Activated CD8-positive, alpha-beta T cell treated with anti-CD3 and anti-CD28 coated beads for 36 hours (primary cell): Measurements from ENCODE around the gene ARHGAP20. TPM values are rescaled to one million over a fixed set of nuclear protein-coding genes. Genes with fewer than 3 reads are reported as not detected.

Experiments
- ATAC-seq: fragments of 200-7000 bp; cut with Tn5 transposase; one replicate; pipeline ENCODE4 v1.10.0; 2021; ENCODE audit warnings: mild to moderate bottlenecking, moderate library complexity
- CTCF ChIA-PET: fragments of 350-600 bp; sonication (Branson Sonifier 250); formaldehyde crosslinking; loops from one replicate; lab custom pipeline; 2021; ENCODE audit warnings: antibody characterized with exemption; lab: Charles Lee
- POLR2A ChIA-PET: fragments of 350-600 bp; sonication (Branson Sonifier 250); formaldehyde crosslinking; loops from one replicate; lab custom pipeline; 2021; ENCODE audit warnings: antibody characterized with exemption; lab: Charles Lee
- DNase-seq: peaks from one replicate; pipeline ENCODE4 v3.0.0-alpha.2; 2020
- H3K27ac Mint-ChIP-seq: one replicate; pipeline ENCODE4 v1.8.0; 2021; ENCODE audit warnings: mild to moderate bottlenecking, mixed read lengths
- H3K27me3 Mint-ChIP-seq: one replicate; pipeline ENCODE4 v1.8.0; 2021; ENCODE audit warnings: mixed read lengths
- H3K36me3 Mint-ChIP-seq: one replicate; pipeline ENCODE4 v1.8.0; 2021; ENCODE audit warnings: low read depth, mixed read lengths
- H3K4me1 Mint-ChIP-seq: one replicate; pipeline ENCODE4 v1.8.0; 2021; ENCODE audit warnings: low read depth, mixed read lengths
- H3K4me3 Mint-ChIP-seq: one replicate; pipeline ENCODE4 v1.8.0; 2021; ENCODE audit warnings: mild to moderate bottlenecking, moderate library complexity, mixed read lengths
- H3K9me3 Mint-ChIP-seq: one replicate; pipeline ENCODE4 v1.8.0; 2021; ENCODE audit warnings: mixed read lengths
- intact Hi-C: fragments of 100-400 bp; cut with micrococcal nuclease; formaldehyde crosslinking; loops from one replicate; pipeline ENCODE4 v1.10.0; 2022
- total RNA-seq, 2 experiments: library from RNA; stranded (reverse); gene quantifications; one replicate each; pipeline ENCODE4 v1.2.3, GENCODE V29; 2021
- TF ChIP-seq, protein P1 (sequence below): fragments of 200-600 bp; IDR thresholded peaks from one replicate; pipeline ENCODE4 v1.8.0; 2022; ENCODE audit warnings: antibody characterized with exemption, mild to moderate bottlenecking

The ARHGAP20 gene
- total RNA-seq, 2 experiments from 2014 or later, result 0.25 to 0.45 TPM

DNA sequence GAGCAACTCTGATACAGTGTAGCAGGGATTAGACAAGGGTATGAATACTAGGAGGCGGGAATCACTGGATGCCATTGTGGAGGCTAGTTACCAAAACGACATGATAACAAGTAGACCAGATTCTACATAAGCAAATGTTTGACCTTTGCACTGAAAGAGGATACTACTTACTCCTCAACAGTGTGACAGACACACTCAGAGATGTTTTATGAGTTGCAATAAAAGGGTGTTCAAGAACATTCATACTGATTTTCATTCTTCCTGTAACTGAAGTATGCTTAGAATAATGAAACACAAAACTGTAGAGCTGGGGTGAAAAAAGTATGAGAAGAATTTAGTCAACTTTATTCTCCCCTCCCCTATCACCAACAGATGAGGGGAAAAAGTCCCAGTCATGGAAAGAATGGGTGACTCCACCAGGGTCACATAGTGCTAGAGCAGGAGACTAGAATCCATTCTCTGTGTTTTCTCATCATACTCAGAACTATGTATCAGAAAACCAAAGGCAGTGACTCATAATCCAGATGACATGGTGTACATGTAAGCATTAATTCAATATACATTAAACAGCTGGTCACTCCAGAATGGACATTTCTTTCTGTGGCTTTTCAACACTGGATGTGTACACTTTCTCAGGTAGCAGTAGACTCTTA is 32.8 kb downstream of the ARHGAP20 start:
- no peaks in the 10 kb centered on the region for H3K4me1 Mint-ChIP-seq
- H3K27me3 Mint-ChIP-seq, result peaks cover 12% of the 10 kb centered on the region
- DNase-seq, result no peak
- ATAC-seq, result no peak
- H3K9me3 Mint-ChIP-seq, result no peaks in the 10 kb centered on the region
- intact Hi-C loops, result no loop called here
- no peaks in the 10 kb centered on the region for H3K36me3 Mint-ChIP-seq
- H3K27ac Mint-ChIP-seq, result no peak overlapping the region
- ChIA-PET CTCF (no interaction called here), POLR2A (no interaction called here)
- TF ChIP-seq, protein P1, sequence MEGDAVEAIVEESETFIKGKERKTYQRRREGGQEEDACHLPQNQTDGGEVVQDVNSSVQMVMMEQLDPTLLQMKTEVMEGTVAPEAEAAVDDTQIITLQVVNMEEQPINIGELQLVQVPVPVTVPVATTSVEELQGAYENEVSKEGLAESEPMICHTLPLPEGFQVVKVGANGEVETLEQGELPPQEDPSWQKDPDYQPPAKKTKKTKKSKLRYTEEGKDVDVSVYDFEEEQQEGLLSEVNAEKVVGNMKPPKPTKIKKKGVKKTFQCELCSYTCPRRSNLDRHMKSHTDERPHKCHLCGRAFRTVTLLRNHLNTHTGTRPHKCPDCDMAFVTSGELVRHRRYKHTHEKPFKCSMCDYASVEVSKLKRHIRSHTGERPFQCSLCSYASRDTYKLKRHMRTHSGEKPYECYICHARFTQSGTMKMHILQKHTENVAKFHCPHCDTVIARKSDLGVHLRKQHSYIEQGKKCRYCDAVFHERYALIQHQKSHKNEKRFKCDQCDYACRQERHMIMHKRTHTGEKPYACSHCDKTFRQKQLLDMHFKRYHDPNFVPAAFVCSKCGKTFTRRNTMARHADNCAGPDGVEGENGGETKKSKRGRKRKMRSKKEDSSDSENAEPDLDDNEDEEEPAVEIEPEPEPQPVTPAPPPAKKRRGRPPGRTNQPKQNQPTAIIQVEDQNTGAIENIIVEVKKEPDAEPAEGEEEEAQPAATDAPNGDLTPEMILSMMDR, result no peak
- no peak overlapping the region for H3K4me3 Mint-ChIP-seq

DNA sequence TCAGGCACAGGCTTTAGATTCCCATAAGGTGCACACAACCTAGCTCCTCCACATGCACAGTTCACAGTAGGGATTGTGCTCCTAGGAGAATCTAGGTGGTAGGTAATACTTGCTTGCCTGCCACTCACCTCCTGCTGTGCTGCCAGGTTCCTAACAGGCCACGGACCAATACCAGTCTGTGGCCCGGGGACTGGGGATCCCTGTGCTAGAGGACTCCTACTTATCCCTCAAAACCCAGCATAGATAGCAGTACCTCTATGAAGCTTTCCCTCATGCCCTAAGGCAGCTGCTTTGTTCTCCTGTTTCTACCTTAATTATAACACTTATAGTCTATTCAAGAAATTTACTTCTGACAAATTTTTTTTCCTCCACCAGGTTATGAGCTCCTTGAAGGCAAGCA is 36.7 kb downstream of the ARHGAP20 start:
- CTCF ChIA-PET, result no interaction called here

DNA sequence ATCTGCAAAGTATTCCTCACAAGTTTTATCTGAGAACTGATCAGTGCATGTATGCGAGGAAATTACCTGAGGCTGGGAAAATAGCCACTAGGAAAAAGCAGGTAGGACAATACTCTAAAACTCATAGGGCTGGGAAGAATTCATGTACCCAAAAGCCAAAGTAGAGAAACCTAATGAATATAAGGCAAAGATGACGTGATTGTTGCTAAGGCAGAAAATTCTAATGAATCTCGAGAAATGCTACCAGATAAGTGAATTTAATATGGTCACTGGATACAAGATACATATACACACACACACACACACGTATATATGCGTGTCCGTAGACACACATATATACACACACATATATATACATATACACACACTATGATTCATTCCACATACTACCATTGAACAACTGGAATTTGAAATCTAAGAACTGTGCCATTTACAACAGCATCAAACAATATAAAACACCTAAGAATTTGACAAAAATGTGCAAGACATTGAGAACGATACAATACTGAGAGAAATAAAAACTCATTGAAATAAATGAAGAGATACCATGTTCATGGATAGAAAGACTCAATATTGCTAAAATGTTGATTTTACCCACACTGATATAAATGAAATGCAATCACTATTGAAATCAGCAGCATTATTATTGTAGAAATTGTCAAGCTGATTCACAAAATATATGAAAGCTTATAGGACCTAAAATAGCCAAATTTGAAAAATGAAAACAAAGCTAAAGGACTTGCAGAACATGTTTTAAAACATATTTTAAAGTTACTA is 46.4 kb downstream of the ARHGAP20 start:
- ChIA-PET CTCF (interaction anchor here (0.9 kb wide), 1 partner anchor 16 kb away, joined by 4 read pairs; no protein-coding TSS in a partner anchor), POLR2A (no interaction called here)
- H3K4me1 Mint-ChIP-seq, result no peaks in the 10 kb centered on the region
- H3K27ac Mint-ChIP-seq, result no peak overlapping the region
- ATAC-seq, result no peak
- H3K4me3 Mint-ChIP-seq, result no peak overlapping the region
- H3K27me3 Mint-ChIP-seq, result peaks cover 3% of the 10 kb centered on the region
- TF ChIP-seq, protein P1, result no peak
- intact Hi-C loops, result no loop called here
- H3K9me3 Mint-ChIP-seq, result no peaks in the 10 kb centered on the region
- H3K36me3 Mint-ChIP-seq, result no peaks in the 10 kb centered on the region
- DNase-seq, result no peak

More for the DNA sequence above, 36.7 kb downstream of the ARHGAP20 start:
- H3K9me3 Mint-ChIP-seq, result no peaks in the 10 kb centered on the region
- TF ChIP-seq, protein P1, result no peak
- H3K27ac Mint-ChIP-seq, result no peak overlapping the region
- DNase-seq (no peak), ATAC-seq (no peak)
- peaks cover 8% of the 10 kb centered on the region for H3K27me3 Mint-ChIP-seq
- no peak overlapping the region for H3K4me3 Mint-ChIP-seq
- POLR2A ChIA-PET, result no interaction called here
- no peaks in the 10 kb centered on the region for H3K4me1 Mint-ChIP-seq
- intact Hi-C loops, result no loop called here
- H3K36me3 Mint-ChIP-seq, result no peaks in the 10 kb centered on the region

DNA sequence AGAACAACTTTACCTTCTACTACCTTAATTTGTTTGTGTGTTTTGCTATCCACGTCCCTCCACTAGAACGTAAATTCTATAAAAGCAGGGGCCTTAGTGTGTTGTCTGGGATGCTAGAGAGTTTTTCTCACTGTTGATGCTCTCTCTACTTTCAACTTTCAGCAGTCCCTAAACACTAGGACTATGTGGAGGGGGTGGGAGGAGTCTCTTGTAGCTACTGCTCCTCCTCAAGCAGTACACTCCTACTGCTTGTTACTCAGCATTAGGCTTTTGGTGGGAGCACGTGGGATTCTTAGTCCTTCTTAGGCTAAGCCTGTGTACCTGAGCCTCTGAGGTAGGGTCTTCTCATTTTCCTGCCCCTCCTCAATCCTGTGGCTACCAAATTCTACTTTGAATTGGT is 56.3 kb downstream of the ARHGAP20 start:
- H3K9me3 Mint-ChIP-seq, result peaks cover 2% of the 10 kb centered on the region
- TF ChIP-seq, protein P1, result no peak
- ATAC-seq (no peak), DNase-seq (no peak)
- H3K27me3 Mint-ChIP-seq, result peaks cover 12% of the 10 kb centered on the region
- H3K27ac Mint-ChIP-seq, result no peak overlapping the region
- H3K4me1 Mint-ChIP-seq, result no peaks in the 10 kb centered on the region
- H3K4me3 Mint-ChIP-seq, result no peak overlapping the region
- no peaks in the 10 kb centered on the region for H3K36me3 Mint-ChIP-seq
- intact Hi-C loops, result no loop called here
- POLR2A ChIA-PET, result no interaction called here
- CTCF ChIA-PET, result no interaction called here

DNA sequence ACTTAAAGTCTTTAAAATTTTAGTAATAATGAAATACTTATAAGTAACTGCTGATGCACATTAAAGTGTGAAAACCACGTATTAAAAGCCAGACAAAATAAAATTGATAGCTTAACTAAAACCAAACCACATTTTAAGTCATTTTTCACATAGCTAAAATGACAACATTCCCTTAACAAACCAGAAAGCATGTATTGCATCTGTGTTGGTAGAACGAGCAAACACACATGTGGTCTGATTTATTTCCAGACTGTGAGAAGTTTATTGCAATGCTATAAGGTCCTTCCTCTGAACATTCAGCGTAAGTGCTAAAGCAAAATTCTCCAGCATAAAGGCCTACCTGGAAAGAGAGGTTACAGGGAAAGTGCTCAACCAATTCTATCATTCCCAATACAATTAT is 57.8 kb downstream of the ARHGAP20 start:
- TF ChIP-seq, protein P1, result no peak
- no peak for DNase-seq
- H3K27me3 Mint-ChIP-seq, result peaks cover 10% of the 10 kb centered on the region
- H3K27ac Mint-ChIP-seq, result no peak overlapping the region
- H3K4me1 Mint-ChIP-seq, result no peaks in the 10 kb centered on the region
- H3K4me3 Mint-ChIP-seq, result no peak overlapping the region
- POLR2A ChIA-PET, result no interaction called here
- no peak for ATAC-seq
- CTCF ChIA-PET, result no interaction called here
- peaks cover 2% of the 10 kb centered on the region for H3K9me3 Mint-ChIP-seq
- intact Hi-C loops, result no loop called here
- no peaks in the 10 kb centered on the region for H3K36me3 Mint-ChIP-seq
